Stimulated activated CD8-positive, alpha-beta memory T cell treated with anti-CD3 and anti-CD28 coated beads, Interleukin-12 subunit alpha, Interleukin-12 subunit beta, amount 100 ng/mL, for 24 hours (primary cell): ENCODE results near the gene TREM1.
"Not testable (repeated sequence)": the region's sequence is repeated elsewhere in the genome, so short reads cannot be mapped to it uniquely, and the experiment has no call there.

Source experiments
- DNase-seq: peaks from one replicate; pipeline ENCODE4 v3.0.0-alpha.2; 2020; ENCODE audit errors: extremely low read depth

TREM1 gene

DNA sequence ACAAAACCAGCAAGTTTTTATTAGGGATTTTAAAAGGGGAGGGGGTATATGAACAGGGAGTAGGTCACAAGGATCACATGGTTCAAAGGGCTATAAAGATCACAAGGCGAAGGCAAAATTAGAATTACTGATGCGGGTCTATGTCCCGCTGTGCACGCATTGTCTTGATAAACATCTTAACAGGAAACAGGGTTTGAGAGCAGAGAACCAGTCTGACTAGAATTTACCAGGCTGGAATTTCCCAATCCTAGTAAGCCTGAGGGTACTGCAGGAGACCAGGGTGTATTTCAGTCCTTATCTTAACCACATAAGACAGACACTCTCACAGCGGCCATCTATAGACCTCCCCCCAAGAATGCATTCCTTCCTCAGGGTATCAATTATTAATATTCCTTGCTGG lies 10.8 kb upstream of the TREM1 start:
- not testable (repeated sequence) for DNase-seq

DNA sequence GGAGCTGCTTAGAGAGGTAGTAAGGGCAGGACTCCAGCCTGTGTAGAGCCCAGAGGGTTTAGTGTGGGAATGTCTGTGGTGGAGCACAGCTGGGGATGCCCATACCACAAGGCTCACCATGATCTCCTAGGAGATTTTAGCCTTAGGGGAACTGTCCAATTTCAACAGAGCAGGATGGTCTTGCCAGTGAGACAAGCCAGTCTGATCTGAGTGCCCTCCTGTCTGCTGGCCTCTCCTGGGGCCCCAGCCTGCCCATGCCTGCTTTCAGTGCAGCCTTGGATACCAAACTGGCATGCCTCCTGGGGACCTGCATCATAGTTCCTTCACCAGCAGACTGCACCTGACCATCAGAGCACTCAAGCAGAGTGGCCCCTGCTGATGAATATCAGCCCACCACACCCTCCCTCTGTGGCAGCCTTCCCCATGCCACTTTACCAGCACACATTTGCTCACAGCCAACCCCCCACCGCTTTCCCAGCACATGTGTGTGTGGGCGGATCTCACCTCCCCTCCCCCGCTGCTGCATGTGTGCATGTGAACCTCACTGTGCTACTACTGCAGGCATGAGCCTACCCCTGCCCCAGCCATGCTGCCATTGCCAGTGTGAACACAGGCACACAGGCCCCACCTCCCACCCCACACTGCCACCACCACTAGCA lies 7.9 kb upstream of the TREM1 start:
- DNase-seq = no peak

DNA sequence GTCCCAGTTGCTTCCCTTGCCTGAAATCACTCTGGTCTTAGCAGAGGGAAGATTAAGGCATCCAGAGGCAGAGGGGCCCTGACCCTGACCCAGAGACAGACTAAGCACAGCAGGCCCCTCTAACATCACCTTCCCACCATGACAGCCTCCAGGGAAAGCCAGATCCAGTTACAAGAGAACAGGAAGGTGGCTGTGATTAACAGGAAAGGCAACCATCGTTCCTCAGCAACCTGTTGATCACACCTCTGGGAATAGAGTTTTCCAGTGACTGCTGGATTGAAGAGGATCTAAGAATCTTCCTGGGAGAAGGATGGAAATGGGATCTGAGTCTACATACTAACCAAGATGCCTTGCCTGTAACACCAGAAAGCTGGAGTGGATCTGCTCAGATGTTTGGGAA lies 5.2 kb upstream of the TREM1 start:
- no peak for DNase-seq

DNA sequence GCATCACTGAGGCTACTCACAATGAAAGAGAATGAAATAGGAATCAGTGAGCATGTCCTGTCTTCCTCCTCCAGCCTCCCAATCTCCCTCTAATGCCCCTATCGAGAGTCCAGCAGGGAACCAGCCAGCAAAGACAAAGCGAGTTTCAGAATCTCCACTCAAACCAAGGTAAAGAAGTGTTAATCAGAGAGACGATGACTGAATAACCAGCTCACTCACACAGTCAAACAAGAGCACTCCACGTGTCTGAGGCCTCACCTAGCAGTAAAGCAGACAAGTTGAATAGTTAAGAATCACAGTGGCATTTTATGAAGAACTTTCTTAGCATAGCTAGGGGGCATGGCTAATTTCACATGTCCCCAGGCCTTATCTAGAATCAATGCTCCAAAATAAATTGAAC lies 3.3 kb upstream of the TREM1 start:
- DNase-seq = no peak

- DNase-seq = no peak
These were observed 2.3 kb upstream of the TREM1 start for GRCh38 chr6:41288754-41289129.

DNA sequence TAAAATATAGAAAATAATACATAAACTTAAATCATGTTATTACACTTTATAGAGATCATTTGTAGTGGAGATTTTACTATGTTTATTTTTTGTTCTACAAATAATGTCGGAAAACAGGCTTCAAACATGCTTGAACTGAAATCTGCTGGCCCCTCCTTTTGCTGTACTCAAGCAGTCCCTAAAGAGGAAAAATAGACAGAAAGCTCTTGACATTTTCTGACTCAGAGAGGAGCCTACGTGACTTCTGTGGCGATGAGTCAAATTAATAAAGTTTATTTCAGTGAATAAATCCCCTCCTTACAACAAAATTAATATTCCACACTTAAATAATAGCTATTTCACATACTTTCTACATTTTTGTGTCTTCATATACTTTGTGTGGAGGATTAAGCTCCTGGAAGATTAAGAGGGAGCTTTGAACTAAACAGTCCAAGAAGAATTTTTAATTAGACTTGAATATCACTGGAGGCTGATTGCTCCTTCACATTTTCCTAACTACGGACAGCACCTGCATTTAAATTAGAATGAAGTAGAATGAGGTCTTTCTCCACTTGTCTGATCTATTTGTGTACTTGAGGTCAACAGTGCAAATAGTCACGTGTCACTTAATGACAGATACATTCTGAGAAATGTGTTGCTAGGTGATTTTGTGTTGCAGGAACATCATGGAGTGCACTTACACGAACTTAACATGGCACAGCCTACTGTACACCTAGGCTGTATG lies 1.7 kb upstream of the TREM1 start:
- no peak for DNase-seq

GRCh38 chr6:41284726-41285125 lies 1.8 kb downstream of the TREM1 start:
- DNase-seq = no peak

- DNase-seq = no peak
These were observed 2.9 kb downstream of the TREM1 start for GRCh38 chr6:41283600-41283999.

DNA sequence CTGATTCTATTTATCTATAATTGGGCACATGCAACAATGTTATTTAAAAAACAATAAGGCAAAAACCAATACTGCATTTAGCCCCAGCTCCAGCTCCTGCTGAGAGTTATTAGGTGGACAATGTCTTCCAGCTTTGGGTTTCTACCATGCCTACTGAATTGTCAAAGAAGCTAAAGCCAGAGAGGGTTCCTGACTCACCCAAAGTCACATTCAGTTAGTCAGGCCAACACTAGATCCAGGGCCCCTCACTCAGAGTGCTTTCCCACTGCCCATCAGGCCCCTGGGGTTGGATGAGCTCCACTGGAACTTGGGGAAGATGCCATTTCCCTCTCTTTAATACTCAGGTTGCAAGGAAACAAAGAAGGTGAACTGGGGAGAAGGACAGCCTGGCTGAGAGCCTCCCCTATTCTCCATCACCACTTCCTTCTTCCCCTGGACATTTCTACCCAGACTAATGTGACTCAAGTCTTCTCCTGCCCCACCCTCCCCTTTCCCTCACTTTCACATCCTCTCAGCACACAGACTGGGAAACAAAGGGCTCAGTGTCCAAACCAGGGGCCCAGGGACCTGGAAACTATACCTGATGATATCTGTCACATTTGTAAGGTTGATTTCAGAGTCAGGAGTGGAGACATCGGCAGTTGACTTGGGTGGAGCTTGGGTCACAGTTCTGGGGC lies 6.0 kb downstream of the TREM1 start:
- DNase-seq = no peak

DNA sequence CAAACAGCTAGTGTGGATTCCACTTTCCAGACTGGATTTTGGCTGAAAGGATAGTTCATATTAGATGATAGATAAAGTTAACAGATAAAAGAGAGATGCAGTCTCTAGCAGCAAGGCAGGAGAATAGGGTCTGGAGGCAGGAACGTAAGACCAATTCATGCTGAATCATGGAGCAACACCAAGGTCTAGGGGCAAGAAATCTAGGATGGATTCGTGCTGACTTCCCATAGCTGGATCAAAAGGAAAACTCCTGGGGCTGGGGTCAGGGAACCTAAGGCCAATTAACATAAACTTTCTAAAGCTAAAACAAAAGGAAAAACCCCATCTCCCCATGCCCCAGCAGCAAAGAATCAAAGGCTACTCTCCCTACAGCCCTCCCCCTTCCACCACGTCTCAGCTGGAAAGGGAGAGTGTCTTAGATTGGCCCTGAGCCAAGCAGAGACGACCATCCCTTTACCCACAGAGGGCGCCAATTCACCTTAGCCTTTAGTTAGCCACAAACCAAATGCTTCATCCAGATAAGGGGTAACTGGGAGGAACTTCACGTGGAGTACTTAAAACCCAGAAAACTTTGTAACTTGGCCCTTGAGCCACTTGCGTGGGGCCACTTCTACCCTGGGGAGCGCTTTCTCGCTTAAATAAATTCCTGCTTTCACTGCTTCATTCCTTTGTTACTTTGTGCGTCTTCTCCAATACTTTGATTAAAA lies 7.6 kb downstream of the TREM1 start:
- DNase-seq = peak; percentile 38

DNA sequence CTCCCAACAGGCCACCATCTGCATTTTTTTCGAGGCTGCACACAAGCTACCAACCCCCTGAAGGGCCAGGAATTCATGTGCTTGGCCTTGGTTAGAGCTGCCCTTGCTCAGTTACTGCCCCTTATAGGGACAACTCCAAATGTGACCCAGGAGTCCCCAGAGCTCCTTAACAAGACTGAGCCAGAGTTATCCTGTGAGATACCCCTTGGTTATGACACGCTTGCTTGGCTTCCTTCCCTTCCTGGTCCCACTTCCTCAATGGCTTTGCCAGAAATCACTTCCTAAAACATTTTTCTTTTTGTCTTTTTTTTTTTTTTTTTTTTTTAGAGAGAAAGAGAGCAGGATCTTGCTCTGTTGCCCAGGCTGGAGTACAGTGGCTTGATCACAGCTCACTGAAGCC lies 8.9 kb downstream of the TREM1 start:
- no peak for DNase-seq

GRCh38 chr6:41275489-41275888 lies 11.0 kb downstream of the TREM1 start:
- DNase-seq = no peak

GRCh38 chr6:41274256-41274655 lies 12.2 kb downstream of the TREM1 start:
- DNase-seq = no peak

DNA sequence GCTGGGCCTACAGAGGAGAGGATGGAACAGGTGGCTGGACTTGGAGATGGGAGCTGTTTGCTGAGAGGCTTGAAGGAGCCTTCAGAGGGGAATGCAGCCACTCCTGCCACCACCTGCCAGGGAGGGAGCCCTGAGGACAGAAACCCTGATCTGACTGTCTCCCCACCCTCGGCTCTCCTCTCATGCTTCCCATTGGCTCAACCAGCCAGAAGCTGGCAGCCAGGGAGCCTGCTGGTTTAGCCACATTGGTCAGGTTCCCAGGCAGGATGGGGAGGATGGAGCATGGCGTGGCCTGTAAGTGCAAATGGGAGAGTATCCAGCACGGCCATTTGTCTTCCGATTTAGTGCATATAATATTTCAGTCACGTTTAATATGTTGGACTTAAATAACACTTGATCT lies 12.8 kb downstream of the TREM1 start:
- no peak for DNase-seq

- no peak for DNase-seq
These were observed 13.8 kb downstream of the TREM1 start for GRCh38 chr6:41272591-41273240.

GRCh38 chr6:41271901-41272395 lies 14.5 kb downstream of the TREM1 start:
- no peak for DNase-seq

- DNase-seq = no peak
These were observed 16.8 kb downstream of the TREM1 start for GRCh38 chr6:41269716-41270115.

DNA sequence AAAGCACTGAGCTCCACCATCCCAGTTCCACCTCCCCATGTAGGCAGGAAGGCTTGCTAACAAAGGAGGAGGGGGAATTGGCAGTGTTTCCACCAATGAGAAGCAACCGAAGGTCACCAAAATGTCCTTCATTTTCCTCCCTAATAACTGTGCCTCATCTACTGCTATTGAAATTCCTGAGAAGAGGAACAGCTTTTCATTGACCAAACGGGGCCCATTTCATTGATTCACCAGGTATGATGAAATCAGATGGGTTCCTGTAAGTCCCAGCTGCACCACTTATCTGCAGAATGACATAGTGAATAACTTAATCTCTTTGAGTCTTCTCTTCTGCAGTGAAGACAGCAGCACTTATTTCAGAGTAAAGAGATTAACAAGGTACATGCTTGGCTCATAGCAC lies 17.3 kb downstream of the TREM1 start:
- DNase-seq = no peak

GRCh38 chr6:41268478-41268877 lies 18.0 kb downstream of the TREM1 start:
- DNase-seq = no peak

- no peak for DNase-seq
These were observed 19.9 kb downstream of the TREM1 start for GRCh38 chr6:41266541-41266940.

DNA sequence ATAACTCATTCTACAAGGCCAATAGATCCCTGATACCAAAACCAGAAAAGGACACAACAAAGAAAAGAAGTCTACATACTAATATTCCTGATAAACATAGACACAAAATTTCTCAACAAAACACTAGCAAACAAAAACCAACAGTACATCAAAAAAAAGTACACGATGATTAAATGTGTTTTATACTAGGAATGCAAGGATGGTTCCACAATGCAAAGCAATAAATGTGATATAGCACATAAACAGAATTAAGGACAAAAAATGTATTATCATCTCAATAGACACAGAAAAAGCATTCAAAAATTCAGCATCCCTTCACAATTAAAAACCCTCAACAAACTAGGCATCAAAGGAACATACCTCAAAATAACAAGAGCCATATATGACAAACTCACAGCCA lies 23.2 kb downstream of the TREM1 start:
- DNase-seq = no peak

GRCh38 chr6:41262401-41262800 lies 24.1 kb downstream of the TREM1 start:
- no peak for DNase-seq
